GM21360 (cell line): Measurements from ENCODE around the gene BMPR1A.

Source experiments
- ATAC-seq: cut with Tn5 transposase; IDR thresholded peaks from one replicate; pipeline ENCODE4 v1.9.1; 2021; ENCODE audit warnings: mild to moderate bottlenecking, moderate library complexity; ENCODE audit not compliant: unreplicated experiment

BMPR1A gene

GRCh38 chr10:86953747-86954680, 197.6 kb downstream of the BMPR1A start:
- no peak for ATAC-seq

DNA sequence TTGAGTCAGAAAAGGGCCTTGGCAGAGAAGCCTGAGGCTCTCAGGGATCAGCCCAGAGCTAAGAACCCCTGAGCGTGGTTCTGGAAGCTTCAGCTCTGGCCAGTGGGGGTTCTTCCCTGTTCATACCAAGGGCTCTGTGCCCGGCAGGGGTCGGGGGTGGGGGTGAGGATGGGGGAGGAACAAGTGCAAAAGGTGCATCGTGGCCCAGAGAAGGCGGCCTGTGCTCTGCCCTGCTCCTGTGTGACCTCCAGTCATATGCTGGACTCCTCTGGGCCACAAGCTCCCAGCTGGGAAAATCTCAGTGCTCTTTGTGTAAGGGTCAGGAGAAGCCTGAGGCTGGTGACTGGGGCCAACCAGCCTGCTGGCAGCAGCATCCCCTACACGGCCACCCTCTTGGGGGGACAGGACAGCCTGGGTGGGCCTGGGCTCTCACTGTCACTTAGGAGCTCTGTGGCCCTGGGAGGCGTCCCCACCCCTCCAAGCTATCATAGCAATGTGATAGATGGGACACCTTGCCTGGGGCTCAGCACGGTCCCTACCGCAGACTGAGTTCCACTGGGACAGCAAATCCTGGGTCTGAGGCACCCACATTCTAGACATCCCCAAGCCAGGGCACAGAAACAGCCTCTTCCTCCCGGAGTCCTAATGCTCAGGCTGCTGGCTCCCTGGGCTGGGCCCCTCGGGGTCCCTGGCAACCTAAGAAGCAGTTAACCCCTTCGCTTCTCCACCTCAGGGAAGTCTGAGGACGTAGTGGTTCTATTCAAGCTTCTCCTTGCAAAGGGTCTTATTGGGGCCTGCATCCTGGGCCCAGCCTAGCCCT, 198.5 kb downstream of the BMPR1A start:
- ATAC-seq, result no peak

DNA sequence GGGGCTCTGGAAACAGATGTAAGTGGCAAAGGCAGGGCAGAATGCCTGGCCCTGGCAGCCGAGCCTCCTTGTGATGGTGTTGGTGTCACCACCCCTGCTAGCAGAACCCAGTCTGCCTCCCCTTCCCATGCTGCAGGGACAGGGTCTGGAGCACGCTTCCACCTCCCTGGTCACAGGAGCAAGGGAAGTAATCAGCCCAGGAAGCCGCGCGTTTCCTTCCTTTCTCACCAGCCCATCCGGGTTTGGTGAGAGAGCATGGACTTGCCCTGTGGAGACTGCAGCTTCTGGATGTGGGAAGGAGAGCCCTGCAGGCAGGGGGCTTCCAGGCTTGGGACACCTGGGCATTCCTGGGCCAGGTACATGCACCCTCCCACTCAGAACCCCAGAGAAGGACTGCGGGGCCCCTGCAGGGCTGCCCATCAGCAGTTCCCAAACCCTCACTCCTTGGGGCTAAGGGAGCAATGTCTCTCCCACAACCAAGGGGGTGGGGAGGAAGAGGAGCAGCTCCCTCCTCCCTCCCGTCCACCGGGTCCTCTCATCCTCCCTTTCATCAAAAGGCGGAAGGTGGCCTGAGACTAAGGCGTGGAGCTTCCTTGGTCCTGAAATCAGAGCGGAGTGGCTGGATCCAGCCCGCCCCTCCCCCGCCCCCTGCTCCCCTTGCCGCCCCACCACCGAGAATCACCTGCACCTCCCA, 199.2 kb downstream of the BMPR1A start:
- no peak for ATAC-seq

GRCh38 chr10:86956195-86956847, 199.9 kb downstream of the BMPR1A start:
- ATAC-seq, result no peak

GRCh38 chr10:86956848-86957448, 200.5 kb downstream of the BMPR1A start:
- ATAC-seq, result no peak

DNA sequence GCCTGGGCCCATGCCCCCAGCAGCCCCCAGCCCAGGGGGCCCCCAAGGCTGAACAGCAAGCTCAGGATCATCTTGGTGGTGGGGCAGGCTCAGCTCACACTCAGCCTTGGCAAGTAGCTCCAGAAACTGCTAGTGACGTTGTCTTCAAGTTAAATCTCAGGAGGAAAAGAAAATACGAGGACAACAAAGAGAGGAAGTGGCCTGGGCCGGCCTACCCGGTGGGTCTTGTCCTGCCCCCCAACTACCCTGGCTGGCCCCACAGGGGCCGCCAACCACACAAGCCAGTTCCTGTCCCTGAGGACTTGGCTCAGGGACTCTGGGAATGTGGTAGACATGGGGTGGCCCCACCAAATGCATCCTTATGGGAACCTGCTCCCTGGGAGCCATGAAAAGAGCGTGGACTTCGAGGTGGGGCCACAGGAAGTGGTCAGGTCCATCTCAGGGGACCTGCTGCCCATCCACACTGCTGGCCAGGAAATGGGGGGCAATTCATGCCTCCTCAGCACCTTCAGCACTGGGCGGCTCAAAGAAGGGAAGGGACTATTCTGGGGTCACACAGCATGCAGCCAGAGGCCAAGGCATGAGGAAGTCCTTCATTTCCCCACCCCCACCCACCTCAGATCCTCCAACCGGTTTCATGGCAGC, 201.2 kb downstream of the BMPR1A start, which contains the start of gene MMRN2:
MMRN2 (minus strand) TSS at position 145 of the 645 bp plus-strand sequence; CDS start at position 71, 74 bp downstream.
- ATAC-seq, result no peak

DNA sequence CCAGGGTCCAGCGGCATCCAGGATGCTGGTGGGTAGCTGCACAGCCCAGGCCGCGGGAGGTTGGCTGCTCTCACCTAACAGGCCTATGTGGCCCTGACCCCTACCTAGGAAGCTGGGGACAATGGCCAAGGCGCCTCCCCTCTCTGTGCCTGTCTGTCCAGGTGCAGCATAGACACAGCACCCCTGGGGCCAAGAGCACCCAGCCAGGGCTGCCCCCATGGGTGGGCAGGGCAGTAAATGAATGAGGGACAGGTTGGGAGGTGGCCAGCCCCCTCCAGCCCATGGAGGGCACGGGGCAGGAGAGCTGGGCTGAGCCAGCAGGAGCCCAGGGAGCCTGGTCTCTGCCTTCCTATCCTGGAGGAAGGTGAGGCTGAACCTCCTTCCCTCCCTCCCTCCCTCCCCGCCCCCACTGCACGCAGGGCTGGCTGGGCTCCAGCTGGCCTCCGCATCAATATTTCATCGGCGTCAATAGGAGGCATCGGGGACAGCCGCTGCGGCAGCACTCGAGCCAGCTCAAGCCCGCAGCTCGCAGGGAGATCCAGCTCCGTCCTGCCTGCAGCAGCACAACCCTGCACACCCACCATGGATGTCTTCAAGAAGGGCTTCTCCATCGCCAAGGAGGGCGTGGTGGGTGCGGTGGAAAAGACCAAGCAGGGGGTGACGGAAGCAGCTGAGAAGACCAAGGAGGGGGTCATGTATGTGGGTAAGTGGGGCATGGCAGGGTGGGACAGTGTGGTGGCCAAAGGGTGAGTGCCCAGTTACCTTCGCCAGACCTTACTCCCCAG, 201.9 kb downstream of the BMPR1A start, which contains the start of gene SNCG:
SNCG (plus strand) TSS at position 484 of the 785 bp plus-strand sequence; CDS start at position 583, 99 bp downstream.
- no peak for ATAC-seq

DNA sequence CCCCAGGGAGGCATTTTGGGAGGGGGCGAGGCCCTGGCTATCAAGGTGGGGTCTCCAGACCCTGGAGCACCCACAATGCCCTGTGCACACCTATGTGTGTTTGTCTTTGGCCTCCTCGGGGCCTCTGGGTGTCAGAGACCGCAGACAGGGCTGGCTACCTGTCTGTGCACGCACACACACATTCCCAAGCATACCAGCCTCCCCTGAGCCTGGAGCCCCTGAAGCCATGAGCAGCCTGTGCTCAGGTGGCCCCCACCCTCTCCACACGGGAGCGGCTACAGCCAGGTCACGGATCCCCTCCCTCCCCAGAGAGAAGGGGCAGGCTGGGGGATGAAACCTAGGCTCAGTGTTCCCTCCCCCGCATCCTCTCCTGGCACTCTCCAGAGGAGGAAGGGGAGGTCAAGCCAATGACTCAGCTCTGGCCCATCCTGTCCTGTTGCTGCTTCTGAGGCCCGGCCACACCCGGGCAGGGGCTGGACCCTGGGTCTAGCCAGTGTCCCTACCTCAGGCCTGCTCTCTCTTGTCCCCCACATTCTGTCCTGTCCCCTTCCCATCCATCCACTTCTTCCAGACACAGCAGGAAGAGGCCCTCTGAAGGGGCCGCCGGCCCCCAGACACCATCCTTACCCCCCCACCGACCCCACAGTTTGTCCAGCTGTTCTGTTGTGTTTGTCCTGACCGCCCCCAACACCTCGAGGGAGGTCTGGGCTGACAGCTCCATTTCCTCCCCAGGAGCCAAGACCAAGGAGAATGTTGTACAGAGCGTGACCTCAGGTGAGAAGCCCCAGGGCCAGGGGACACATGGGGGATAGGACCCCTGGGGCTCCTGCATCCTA, 202.7 kb downstream of the BMPR1A start:
- no peak for ATAC-seq

GRCh38 chr10:86959737-86960002, 203.3 kb downstream of the BMPR1A start:
- no peak for ATAC-seq

DNA sequence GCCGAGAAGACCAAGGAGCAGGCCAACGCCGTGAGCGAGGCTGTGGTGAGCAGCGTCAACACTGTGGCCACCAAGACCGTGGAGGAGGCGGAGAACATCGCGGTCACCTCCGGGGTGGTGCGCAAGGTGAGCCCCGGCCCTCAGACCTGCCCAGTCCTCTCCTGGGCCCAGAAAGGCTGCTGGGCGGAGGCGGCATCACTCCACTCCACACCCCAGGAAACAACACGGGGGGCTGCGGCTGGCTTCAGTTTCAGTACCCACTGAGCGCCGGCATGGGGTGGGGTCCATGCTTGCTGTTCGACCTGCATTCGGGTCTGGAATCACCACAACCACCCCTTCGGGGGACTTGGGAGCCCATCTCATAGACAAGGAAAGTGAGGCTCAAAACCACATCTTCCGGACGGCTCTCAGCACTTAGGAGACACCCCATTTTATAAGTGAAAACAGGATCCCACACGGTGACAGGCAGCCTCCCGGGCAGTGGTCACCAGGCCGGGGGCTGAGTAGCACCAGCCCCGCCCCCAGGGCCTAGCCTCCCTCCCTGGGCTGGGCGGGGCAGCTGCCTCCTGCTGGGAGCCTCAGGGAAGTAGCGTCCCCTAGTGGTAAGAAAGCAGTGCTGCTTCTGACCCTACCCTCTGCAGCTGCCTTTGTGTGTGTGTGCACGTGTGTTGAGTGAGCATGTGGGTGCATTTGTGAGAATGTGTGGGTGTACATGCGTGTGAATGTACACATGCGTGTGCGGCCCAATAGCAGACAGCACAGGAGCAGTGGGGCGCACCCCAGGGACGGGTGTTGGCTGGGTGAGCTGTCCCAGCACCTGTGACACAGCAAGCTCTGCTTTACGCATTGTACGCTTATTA, 203.8 kb downstream of the BMPR1A start:
- ATAC-seq, result peak; percentile 80

DNA sequence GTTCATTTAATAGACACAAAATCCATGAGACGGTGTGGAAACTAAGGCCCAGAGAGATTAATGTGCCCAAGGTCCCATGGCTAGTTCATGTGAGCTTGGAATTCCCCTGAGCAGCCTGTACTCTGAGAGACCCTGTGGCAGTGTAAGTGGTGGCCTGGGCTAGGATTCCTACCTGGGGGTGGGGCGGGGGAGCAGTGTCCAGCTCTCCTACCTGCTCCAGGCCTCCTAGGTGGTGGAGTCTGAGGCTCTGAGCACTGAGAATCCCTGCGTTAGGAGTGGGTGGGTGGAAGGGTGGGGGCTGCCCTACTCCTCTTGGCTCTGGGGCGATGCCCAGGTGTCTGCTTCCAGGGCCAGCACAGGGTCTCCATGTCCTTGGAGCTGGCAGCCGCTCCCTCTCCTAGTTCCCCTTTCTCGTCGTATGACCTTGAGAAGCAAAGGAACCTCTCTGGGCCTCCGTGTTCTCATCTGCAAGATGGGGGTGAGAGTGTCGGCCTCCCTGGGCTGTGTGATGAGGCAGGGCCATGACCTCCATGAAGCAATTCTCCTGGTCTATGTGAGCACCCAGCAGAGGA, 204.5 kb downstream of the BMPR1A start:
- no peak for ATAC-seq

DNA sequence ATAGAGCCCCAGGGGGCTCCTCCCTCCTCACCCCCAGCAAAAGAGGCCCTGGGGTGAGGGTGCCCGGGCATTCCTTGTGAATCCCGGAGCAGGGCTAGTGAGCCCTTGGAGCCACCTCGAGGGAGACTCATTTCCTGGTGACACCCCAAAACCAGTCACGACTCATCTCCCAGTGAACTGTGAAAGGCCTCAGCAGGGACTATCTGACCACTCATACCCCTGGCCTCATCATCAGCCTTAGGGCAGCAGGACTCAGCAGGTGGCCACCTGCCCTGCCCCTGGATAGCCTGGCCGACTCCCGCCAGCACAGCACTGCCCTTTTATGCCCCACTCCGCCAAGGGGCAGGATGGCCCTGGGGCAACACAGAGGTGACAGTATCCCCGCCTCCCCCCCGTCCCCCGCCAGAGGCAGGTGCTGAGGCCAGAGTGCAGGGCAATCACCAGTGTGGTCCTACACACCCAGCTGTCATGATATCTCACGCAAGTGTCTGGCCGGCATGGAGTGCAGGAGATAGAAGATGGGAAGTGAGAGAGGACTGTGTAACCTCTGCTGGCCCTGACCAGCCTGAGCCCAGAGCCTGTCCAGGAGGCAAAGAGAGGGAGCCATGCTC, 205.2 kb downstream of the BMPR1A start:
- ATAC-seq, result no peak

- ATAC-seq, result no peak
Observed at GRCh38 chr10:86962136-86962980, 205.9 kb downstream of the BMPR1A start.

- ATAC-seq, result no peak
Observed at GRCh38 chr10:86962981-86963310, 206.5 kb downstream of the BMPR1A start.

DNA sequence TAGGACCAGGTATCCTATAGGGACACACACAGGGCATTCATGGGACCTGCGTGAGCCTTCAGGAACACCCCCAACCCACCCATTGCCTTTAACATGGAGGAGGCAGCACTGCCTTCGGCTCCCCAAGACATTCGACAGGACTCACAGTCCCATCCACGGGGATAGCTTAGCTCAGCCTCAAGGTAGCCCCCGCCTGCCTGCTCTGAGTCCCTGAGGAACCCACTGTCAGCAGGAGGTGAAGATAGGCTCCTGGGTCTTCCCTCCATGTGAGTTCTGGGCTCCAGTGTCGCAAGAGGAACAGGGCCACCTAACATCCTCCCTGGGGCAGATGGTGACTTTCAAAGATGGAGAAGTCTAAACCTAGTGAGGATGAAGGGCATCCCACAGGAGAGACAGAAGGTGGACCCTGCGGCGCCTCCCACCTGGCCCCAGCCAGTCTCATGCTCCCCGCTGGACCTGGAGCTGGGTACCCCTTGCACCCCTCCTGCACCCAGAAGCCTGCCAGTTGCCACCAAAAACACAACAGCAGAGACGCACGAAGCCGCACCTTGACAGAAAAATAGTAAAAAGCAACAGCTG, 207.0 kb downstream of the BMPR1A start:
- no peak for ATAC-seq
